CD8-positive, alpha-beta memory T cell (primary cell): ENCODE data around the gene HOXC6. TPM values are rescaled to one million over a fixed set of nuclear protein-coding genes. Genes with fewer than 3 reads are reported as not detected.
A peak's percentile ranks its signal among the peaks of the same experiment; 100 is the strongest.

ENCODE experiments used
- CTCF ChIA-PET: fragments of 350-600 bp; sonication (Branson Sonifier 250); formaldehyde crosslinking; loops from one replicate; lab custom pipeline; 2021; ENCODE audit warnings: antibody characterized with exemption; lab: Charles Lee
- POLR2A ChIA-PET: fragments of 350-600 bp; sonication (Branson Sonifier 250); formaldehyde crosslinking; loops from one replicate; lab custom pipeline; 2021; ENCODE audit warnings: antibody characterized with exemption; lab: Charles Lee
- DNase-seq, 5 donors: peaks; one replicate each; pipeline versions ENCODE4 v3.0.0 to v3.0.0-alpha.2; 2020 to 2022; ENCODE audit warnings: mixed read lengths in 1 of 5
- H3K27ac ChIP-seq: one replicate; pipeline ENCODE4 v1.7.0; 2013; ENCODE audit warnings: low read depth, mild to moderate bottlenecking, low read length, moderate library complexity
- H3K27me3 ChIP-seq: 2 replicates; pipeline ENCODE4 v1.7.0; 2013; ENCODE audit warnings: low read length, mild to moderate bottlenecking; ENCODE audit not compliant: insufficient read depth, poor library complexity, severe bottlenecking
- H3K36me3 ChIP-seq: 2 replicates; pipeline ENCODE4 v1.7.0; 2013; ENCODE audit warnings: mild to moderate bottlenecking, low read length, moderate library complexity; ENCODE audit not compliant: insufficient read depth
- H3K4me1 ChIP-seq: 2 replicates; pipeline ENCODE4 v1.7.0; 2013; ENCODE audit warnings: mild to moderate bottlenecking, low read length, moderate library complexity; ENCODE audit not compliant: insufficient read depth
- H3K4me3 ChIP-seq: 2 replicates; pipeline ENCODE4 v1.7.0; 2013; ENCODE audit warnings: mild to moderate bottlenecking, low read length
- H3K9me3 ChIP-seq: 2 replicates; pipeline ENCODE4 v1.7.0; 2013; ENCODE audit warnings: mild to moderate bottlenecking, low read length
- H3K27ac Mint-ChIP-seq, 8 donors: one replicate each; pipeline ENCODE4 v1.8.0; 2020 to 2021; ENCODE audit warnings: mixed read lengths in 8 of 8, mild to moderate bottlenecking in 6 of 8, inconsistent platforms in 3 of 8, moderate library complexity in 3 of 8
- H3K27me3 Mint-ChIP-seq, 2 donors: one replicate each; pipeline ENCODE4 v1.8.0; 2020 to 2021; ENCODE audit warnings: mixed read lengths in 2 of 2, mild to moderate bottlenecking in 1 of 2, moderate library complexity in 1 of 2
- H3K36me3 Mint-ChIP-seq, 3 donors: one replicate each; pipeline ENCODE4 v1.8.0; 2020 to 2021; ENCODE audit warnings: mixed read lengths in 3 of 3, inconsistent platforms in 1 of 3, mild to moderate bottlenecking in 1 of 3
- H3K4me1 Mint-ChIP-seq, 3 donors: one replicate each; pipeline ENCODE4 v1.8.0; 2020 to 2021; ENCODE audit warnings: mixed read lengths in 3 of 3, inconsistent platforms in 1 of 3, mild to moderate bottlenecking in 1 of 3
- H3K4me3 Mint-ChIP-seq, 7 donors: one replicate each; pipeline ENCODE4 v1.8.0; 2020 to 2021; ENCODE audit warnings: mixed read lengths in 7 of 7, mild to moderate bottlenecking in 6 of 7, moderate library complexity in 4 of 7, inconsistent platforms in 2 of 7
- H3K9me3 Mint-ChIP-seq, 5 donors: one replicate each; pipeline ENCODE4 v1.8.0; 2020 to 2022; ENCODE audit warnings: mixed read lengths in 5 of 5, mild to moderate bottlenecking in 3 of 5, moderate library complexity in 2 of 5, inconsistent platforms in 1 of 5
- polyA plus RNA-seq: library from polyadenylated mRNA; unstranded; fragments of 300-500 nt; fragmentation: Illumina TruSeq; gene quantifications from one replicate; pipeline ENCODE4 v1.2.3, GENCODE V29; 2021
- total RNA-seq, 2 experiments: library from RNA; stranded (reverse); gene quantifications; one replicate each; pipeline ENCODE4 v1.2.3, GENCODE V29; 2021

The HOXC6 gene
- total and polyA plus RNA-seq, 3 experiments from 2014 or later = not detected

DNA sequence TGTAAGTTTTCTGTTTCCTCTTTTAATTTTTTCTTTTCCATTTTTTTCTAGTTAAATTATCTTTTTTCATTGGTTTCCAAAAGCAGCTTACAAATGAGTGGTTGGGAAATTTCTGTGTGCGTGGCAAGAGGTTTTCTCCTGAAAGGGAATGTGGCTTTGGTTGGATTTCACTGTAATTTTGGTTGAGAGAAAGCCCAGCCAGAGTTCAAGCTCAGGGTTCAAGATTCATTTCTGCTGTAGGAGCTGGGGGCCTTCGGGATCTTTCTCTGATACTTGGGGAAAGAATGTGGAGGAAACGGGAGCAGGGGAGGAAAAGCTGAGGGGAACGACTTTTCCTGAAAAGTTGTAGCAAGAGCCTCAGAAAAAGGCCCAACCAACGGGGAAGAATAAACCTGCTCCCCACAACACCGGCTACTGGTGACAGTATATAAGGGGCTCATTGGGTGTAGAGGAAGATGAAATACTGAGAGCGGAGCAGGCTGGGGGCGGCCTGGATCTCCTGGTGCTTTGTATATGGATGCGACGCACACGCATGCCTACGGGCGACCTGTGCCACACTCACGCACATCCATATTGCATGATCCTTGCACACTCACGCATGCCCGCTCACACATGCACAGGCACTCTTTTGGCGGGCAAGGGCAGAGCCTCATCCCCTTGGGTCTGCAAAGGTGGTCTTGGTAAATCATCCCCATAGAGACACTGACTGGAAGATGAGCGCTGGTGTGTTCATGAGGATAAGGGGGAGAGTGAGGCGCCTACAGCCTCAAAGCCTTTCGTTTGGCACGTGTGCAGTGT is 41.4 kb upstream of the HOXC6 start:
- no peaks in the 10 kb centered on the region for H3K36me3 Mint-ChIP-seq
- H3K27me3 Mint-ChIP-seq = peaks cover 90 to 94% of the 10 kb centered on the region in 2 donors
- Histone ChIP-seq H3K36me3 (no peaks in the 10 kb centered on the region), H3K4me1 (peaks cover 26% of the 10 kb centered on the region), H3K9me3 (no peaks in the 10 kb centered on the region), H3K4me3 (no peak overlapping the region), H3K27ac (peak overlapping the region; percentile 10), H3K27me3 (peaks cover 95% of the 10 kb centered on the region)
- ChIA-PET CTCF (interaction anchor here (1.0 to 2.8 kb wide), 10 partner anchors 8 to 221 kb away, joined by 3 to 12 read pairs (median 4); partner anchors contain the start of genes HOXC5 and HOXC9), POLR2A (no interaction called here)
- no peak for DNase-seq
- H3K27ac Mint-ChIP-seq = peak overlapping the region in 2 of 8 donors; percentile 61 to 66
- peaks cover 0 to 9% (median 0%) of the 10 kb centered on the region in 5 donors for H3K9me3 Mint-ChIP-seq
- peaks cover 36 to 51% (median 37%) of the 10 kb centered on the region in 3 donors for H3K4me1 Mint-ChIP-seq
- H3K4me3 Mint-ChIP-seq = peak overlapping the region in 5 of 7 donors; percentile 4 to 49 (median 35)

DNA sequence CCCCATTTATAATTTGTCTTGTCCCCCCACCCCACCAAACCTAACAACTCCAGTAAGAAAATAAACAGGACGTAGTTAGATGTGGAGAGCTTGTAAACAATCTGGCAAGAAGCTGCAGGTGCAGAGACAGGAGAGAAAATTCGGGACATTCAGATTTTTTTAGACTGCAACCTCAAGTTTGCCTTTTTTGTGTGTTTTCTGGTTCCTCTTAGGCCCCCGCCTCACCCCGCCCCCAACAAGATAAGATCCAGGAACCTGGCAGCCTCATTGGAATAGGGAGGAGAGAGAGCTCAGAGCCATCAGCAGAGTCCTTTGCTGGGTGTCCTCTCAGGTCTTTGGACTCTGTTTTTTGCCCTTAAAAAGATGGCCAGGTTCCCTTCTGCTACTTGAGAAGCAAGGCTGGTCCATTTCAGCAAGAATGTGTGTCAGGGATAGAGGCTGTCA is 40.4 kb upstream of the HOXC6 start:
- CTCF ChIA-PET = interaction anchor here (1.1 to 2.0 kb wide), 6 partner anchors 9 to 371 kb away, joined by 3 to 8 read pairs (median 5); partner anchors contain the start of gene HOXC9
- no peaks in the 10 kb centered on the region for H3K36me3 ChIP-seq
- H3K9me3 ChIP-seq = no peaks in the 10 kb centered on the region
- POLR2A ChIA-PET = no interaction called here
- no peak overlapping the region for H3K4me3 ChIP-seq
- peaks cover 95% of the 10 kb centered on the region for H3K27me3 ChIP-seq
- H3K27ac ChIP-seq = no peak overlapping the region
- H3K4me1 ChIP-seq = peaks cover 26% of the 10 kb centered on the region
- Mint-ChIP-seq H3K4me3 (no peak overlapping the region), H3K27ac (peak overlapping the region in 1 of 8 donors; percentile 1), H3K9me3 (peaks cover 0 to 9% (median 0%) of the 10 kb centered on the region in 5 donors), H3K4me1 (peaks cover 36 to 51% (median 37%) of the 10 kb centered on the region in 3 donors), H3K27me3 (peaks cover 90 to 94% of the 10 kb centered on the region in 2 donors), H3K36me3 (no peaks in the 10 kb centered on the region)
- DNase-seq = no peak

DNA sequence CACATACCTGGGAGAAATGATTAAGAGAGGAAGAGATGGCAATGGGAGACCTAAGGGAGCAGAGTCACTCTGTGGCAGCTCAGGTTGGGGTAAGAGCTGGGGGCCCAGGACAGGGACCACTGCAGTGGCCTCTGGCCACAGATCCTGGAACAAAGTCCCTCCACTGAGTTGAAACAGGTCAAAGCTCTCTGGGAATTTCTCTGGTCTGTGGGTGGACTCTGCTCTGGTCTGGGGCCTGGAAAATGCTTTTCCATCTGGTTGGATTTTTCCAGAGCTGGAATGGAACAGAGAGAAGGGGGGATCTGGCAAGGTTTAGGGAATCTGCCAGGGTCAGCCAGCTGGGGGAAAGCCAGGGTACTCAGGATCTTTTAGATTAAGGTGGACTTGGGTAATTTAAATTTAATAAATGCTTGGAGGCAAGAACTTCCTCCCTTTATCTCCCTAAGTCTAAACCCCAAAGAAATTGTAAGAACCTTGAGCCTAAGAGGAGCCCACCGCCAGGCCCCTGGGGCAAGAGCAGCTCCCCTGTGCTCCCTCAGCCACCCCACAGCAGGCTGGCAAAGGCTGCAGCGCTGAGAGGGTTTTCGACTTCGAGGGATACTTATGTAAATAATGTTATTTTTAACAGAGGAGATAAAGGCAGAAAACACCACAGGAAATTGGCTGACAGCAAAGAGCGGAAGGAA is 39.6 kb upstream of the HOXC6 start:
- Mint-ChIP-seq H3K4me1 (peaks cover 39 to 51% (median 39%) of the 10 kb centered on the region in 3 donors), H3K9me3 (peaks cover 0 to 4% (median 3%) of the 10 kb centered on the region in 5 donors), H3K4me3 (peak overlapping the region in 6 of 7 donors; percentile 42 to 78 (median 71)), H3K27ac (peak overlapping the region in 1 of 8 donors; percentile 80), H3K27me3 (peaks cover 90 to 94% of the 10 kb centered on the region in 2 donors), H3K36me3 (no peaks in the 10 kb centered on the region)
- Histone ChIP-seq H3K9me3 (no peaks in the 10 kb centered on the region), H3K4me3 (no peak overlapping the region), H3K27ac (no peak overlapping the region), H3K36me3 (no peaks in the 10 kb centered on the region), H3K4me1 (peaks cover 26% of the 10 kb centered on the region), H3K27me3 (peaks cover 95% of the 10 kb centered on the region)
- POLR2A ChIA-PET = no interaction called here
- no peak for DNase-seq
- CTCF ChIA-PET = interaction anchor here (0.7 to 2.0 kb wide), 6 partner anchors 12 to 370 kb away, joined by 3 to 8 read pairs (median 4); partner anchors contain the start of gene HOXC9

DNA sequence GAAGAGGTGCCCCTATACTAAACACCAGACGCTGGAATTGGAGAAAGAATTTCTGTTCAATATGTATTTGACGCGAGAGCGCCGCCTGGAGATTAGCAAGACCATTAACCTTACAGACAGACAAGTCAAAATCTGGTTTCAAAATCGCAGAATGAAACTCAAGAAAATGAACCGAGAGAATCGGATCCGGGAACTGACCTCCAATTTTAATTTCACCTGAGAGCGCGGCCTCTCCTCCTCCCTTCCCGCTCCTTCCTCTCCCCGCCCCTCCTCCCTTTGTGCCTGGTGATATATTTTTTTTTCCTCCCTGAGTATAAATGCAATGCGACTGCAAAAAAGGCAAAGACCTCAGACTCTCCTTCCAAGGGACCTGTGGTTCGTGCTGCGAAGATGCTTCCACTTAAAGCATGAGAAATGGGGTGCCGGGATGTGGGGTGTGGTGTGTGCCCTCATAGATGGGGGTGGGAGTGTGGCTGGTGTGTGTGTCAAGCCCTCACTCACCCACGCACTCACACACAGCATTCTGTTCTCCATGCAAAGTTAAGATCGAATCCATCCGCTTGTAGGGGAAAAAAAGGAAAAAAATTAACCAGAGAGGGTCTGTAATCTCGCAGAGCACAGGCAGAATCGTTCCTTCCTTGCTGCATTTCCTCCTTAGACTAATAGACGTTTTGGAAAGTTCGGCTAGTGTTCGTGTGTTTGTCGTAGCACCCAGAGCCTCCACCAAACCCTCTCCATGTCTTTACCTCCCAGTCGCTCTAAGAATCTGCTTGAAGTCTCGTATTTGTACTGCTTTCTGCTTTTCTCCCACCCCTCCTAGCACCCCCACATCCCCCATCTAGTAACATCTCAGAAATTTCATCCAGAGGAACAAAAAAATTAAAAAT is 38.8 kb upstream of the HOXC6 start:
- Mint-ChIP-seq H3K27ac (peak overlapping the region in 3 of 8 donors; percentile 4 to 80 (median 56)), H3K27me3 (peaks cover 93 to 97% of the 10 kb centered on the region in 2 donors), H3K4me1 (peaks cover 37 to 54% (median 46%) of the 10 kb centered on the region in 3 donors), H3K36me3 (no peaks in the 10 kb centered on the region), H3K9me3 (peaks cover 0 to 7% (median 3%) of the 10 kb centered on the region in 5 donors), H3K4me3 (peak overlapping the region; percentile 37 to 78 (median 66))
- DNase-seq = no peak
- Histone ChIP-seq H3K9me3 (no peaks in the 10 kb centered on the region), H3K4me3 (peak overlapping the region; percentile 4), H3K36me3 (no peaks in the 10 kb centered on the region), H3K27ac (no peak overlapping the region), H3K4me1 (peaks cover 29% of the 10 kb centered on the region), H3K27me3 (peaks cover 96% of the 10 kb centered on the region)
- CTCF ChIA-PET = interaction anchor here (2.0 kb wide), 1 partner anchor 218 kb away, joined by 8 read pairs; no protein-coding TSS in a partner anchor
- POLR2A ChIA-PET = interaction anchor here (0.7 kb wide), 1 partner anchor 9 kb away, joined by 3 read pairs; no protein-coding TSS in a partner anchor

DNA sequence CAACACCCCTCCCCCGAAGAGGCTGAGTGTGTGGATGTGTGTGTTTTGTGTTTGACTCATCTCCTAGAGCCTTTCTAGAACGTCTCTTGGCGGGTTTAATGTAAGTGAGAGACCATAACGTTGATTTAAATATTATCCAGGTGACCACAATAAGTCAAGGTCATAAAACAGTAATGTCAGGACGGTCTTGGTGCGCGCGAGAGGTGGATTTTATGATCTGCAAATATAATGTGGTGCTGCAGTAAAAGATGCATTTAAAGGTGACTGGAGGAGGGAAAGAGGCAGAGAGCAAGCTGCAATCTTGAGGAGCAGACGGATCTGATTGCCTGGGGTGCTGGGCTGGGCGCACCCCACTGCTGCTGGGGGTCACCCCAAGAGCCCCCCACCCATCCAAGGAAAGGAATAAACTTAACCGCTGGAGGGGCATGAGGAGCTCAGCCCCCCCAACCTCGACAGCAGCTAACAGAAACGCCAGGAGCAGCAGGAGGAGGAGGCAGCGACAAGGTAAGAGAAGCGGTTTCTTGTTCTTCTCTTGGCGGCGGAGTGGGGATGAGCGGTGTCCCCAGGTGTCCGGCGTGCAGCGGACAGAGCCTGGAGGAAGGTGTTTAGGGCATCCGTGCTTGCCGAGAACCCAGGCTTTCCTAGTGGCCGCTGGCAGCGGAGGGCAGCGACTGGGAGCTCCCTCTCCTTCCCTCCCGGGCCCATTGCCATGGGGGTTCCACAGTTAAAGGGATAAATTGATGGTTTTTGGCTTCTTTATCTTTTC is 37.7 kb upstream of the HOXC6 start:
- peak overlapping the region in 1 of 8 donors; percentile 10 for H3K27ac Mint-ChIP-seq
- Histone ChIP-seq H3K9me3 (no peaks in the 10 kb centered on the region), H3K4me1 (peaks cover 33% of the 10 kb centered on the region), H3K27ac (no peak overlapping the region), H3K4me3 (no peak overlapping the region), H3K27me3 (peaks cover 99% of the 10 kb centered on the region), H3K36me3 (no peaks in the 10 kb centered on the region)
- H3K27me3 Mint-ChIP-seq = peaks cover 91 to 98% of the 10 kb centered on the region in 2 donors
- H3K36me3 Mint-ChIP-seq = no peaks in the 10 kb centered on the region
- H3K9me3 Mint-ChIP-seq = peaks cover 0 to 7% (median 2%) of the 10 kb centered on the region in 5 donors
- peak overlapping the region in 2 of 7 donors; percentile 77 to 78 for H3K4me3 Mint-ChIP-seq
- no peak for DNase-seq
- peaks cover 36 to 56% (median 50%) of the 10 kb centered on the region in 3 donors for H3K4me1 Mint-ChIP-seq
- POLR2A ChIA-PET = interaction anchor here (0.7 kb wide), 1 partner anchor 10 kb away, joined by 3 read pairs; no protein-coding TSS in a partner anchor
- CTCF ChIA-PET = interaction anchor here (1.4 to 1.5 kb wide), 2 partner anchors 199 to 218 kb away, joined by 3 read pairs; partner anchors contain the start of gene SMUG1

DNA sequence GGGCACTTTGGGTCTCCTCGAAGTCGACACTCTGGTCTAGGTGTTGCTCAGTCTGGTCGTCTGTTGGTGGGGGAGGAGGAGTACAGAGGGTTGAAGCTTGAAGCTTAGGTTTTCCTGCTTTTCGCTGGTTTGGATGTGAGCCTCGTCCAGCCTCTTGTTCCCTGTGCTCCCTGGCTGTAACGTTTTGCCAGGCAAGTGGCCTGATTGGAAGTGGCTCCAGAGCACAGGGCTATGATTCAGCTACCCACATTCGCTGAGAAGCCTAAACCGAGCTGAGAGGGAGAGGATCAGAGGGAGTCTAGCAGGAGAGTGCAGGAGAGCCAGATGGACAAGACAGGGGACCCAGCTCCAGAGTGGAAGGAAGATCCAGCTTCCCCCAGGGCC is 37.2 kb upstream of the HOXC6 start:
- no peak overlapping the region for H3K4me3 Mint-ChIP-seq
- ChIA-PET CTCF (interaction anchor here (1.4 to 1.5 kb wide), 3 partner anchors 18 to 217 kb away, joined by 3 to 7 read pairs (median 3); partner anchors contain the start of genes HOXC8 and SMUG1), POLR2A (no interaction called here)
- Histone ChIP-seq H3K9me3 (no peaks in the 10 kb centered on the region), H3K4me3 (no peak overlapping the region), H3K27me3 (peaks cover 99% of the 10 kb centered on the region), H3K27ac (no peak overlapping the region), H3K4me1 (peaks cover 33% of the 10 kb centered on the region), H3K36me3 (no peaks in the 10 kb centered on the region)
- peaks cover 0 to 7% (median 2%) of the 10 kb centered on the region in 5 donors for H3K9me3 Mint-ChIP-seq
- DNase-seq = no peak
- H3K27me3 Mint-ChIP-seq = peaks cover 92 to 99% of the 10 kb centered on the region in 2 donors
- H3K36me3 Mint-ChIP-seq = no peaks in the 10 kb centered on the region
- no peak overlapping the region for H3K27ac Mint-ChIP-seq
- peaks cover 37 to 58% (median 48%) of the 10 kb centered on the region in 3 donors for H3K4me1 Mint-ChIP-seq
